ENCODE data around the gene ITPR1. TPM values are rescaled to one million over a fixed set of nuclear protein-coding genes. Genes with fewer than 3 reads are reported as not detected.

Gene ITPR1
- total RNA-seq, 4 donors from 2014 or later: 12.1 to 68.7 (median 25.6) TPM

- Histone ChIP-seq H3K4me1 (peaks cover 39 to 88% (median 49%) of the 10 kb centered on the region in 3 donors), H3K27ac (peak overlapping the region in 3 of 4 donors; percentile 90 to 92 (median 91))
- intact Hi-C loops (cut with DNase I): no loop called here
These were observed 335.9 kb downstream of the ITPR1 start for GRCh38 chr3:4829031-4829394.

DNA sequence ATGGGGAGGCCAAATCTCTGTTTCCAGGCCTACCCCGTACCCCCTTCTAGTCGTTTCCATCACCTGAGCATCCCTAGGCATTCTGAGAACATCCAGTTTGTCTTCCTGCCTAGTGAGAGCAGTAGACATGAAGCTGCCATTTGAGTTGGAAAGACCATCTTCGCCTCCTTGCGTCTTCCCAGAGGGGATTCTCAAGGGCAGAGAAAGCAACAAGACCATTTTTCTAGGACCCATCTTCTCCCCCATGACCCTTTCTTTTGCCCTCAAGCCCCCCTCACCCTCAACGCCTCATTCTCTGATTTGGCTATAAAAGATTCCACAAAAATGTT lies 337.4 kb downstream of the ITPR1 start:
- H3K4me1 ChIP-seq: peaks cover 23 to 80% (median 35%) of the 10 kb centered on the region in 3 donors
- WGBS, 2 donors: 86 to 90% methylated on average over 5 of the region's 5 CpGs

More at GRCh38 chr3:4829031-4829394, 335.9 kb downstream of the ITPR1 start:
- no peak for DNase-seq
- no peak for TF ChIP-seq POLR2A (IDR thresholded peaks at IDR 0.05)
- no peak for TF ChIP-seq CTCF (IDR thresholded peaks at IDR 0.05)
- no peak overlapping the region for H3K4me3 ChIP-seq
- no peaks in the 10 kb centered on the region for H3K9me3 ChIP-seq
- H3K36me3 ChIP-seq: peaks cover 0 to 7% (median 0%) of the 10 kb centered on the region in 3 donors
- WGBS, 2 donors: 56 to 78% methylated on average over 1 of the region's 1 CpG
- no peaks in the 10 kb centered on the region for H3K27me3 ChIP-seq

GRCh38 chr3:4831580-4831950 lies 338.4 kb downstream of the ITPR1 start:
- H3K36me3 ChIP-seq: peaks cover 0 to 8% (median 0%) of the 10 kb centered on the region in 3 donors
- intact Hi-C loops (cut with DNase I): no loop called here
- H3K27ac ChIP-seq: peak overlapping the region; percentile 8 to 77 (median 68)
- WGBS, 2 donors: 31 to 49% methylated on average over 4 of the region's 4 CpGs
- TF ChIP-seq POLR2A (IDR thresholded peaks at IDR 0.05): no peak
- no peak for TF ChIP-seq CTCF (IDR thresholded peaks at IDR 0.05)
- no peak for DNase-seq
- H3K4me1 ChIP-seq: peaks cover 13 to 79% (median 25%) of the 10 kb centered on the region in 3 donors
- H3K4me3 ChIP-seq: no peak overlapping the region
- no peaks in the 10 kb centered on the region for H3K27me3 ChIP-seq
- no peaks in the 10 kb centered on the region for H3K9me3 ChIP-seq

More for the DNA sequence above, 337.4 kb downstream of the ITPR1 start:
- Histone ChIP-seq H3K4me3 (peak overlapping the region in 1 of 4 donors; percentile 24), H3K27me3 (no peaks in the 10 kb centered on the region), H3K27ac (peak overlapping the region; percentile 8 to 77 (median 68)), H3K9me3 (no peaks in the 10 kb centered on the region), H3K36me3 (peaks cover 0 to 8% (median 0%) of the 10 kb centered on the region in 3 donors)
- DNase-seq: no peak
- TF ChIP-seq CTCF (IDR thresholded peaks at IDR 0.05): no peak
- TF ChIP-seq POLR2A (IDR thresholded peaks at IDR 0.05): no peak
- intact Hi-C loops (cut with DNase I): no loop called here

- TF ChIP-seq CTCF (IDR thresholded peaks at IDR 0.05) (no peak), POLR2A (IDR thresholded peaks at IDR 0.05) (no peak)
- Histone ChIP-seq H3K9me3 (no peaks in the 10 kb centered on the region), H3K4me3 (no peak overlapping the region), H3K4me1 (peaks cover 0 to 65% (median 8%) of the 10 kb centered on the region in 3 donors), H3K27me3 (no peaks in the 10 kb centered on the region), H3K27ac (peak overlapping the region in 1 of 4 donors; percentile 15), H3K36me3 (peaks cover 0 to 24% (median 0%) of the 10 kb centered on the region in 3 donors)
- DNase-seq: no peak
- intact Hi-C loops (cut with DNase I): no loop called here
- WGBS, 2 donors: 79 to 89% methylated on average over 5 of the region's 5 CpGs
These were observed 340.3 kb downstream of the ITPR1 start for GRCh38 chr3:4833471-4833870.

DNA sequence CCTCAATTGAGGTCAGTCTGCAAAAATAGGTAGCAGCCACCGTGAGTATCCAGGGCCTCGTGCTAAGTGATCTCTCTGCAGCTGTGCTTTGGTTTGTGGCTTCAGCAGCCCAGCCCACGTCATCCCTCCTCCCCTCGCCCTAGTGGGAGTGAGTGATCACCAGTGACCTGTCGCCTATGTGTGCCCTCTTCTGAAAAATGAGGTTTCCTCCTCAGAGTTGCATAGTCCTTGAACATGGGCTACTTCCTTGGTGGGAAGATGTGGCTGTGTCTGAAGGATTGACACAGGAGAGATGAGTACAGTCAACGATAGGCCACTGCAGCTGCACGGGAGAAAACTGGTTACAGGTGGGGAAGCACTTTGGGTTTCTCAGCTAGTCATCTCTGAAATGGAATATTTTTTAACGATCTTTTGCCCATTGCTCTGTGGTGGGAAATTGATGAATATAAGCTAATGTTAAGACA lies 341.3 kb downstream of the ITPR1 start:
- Histone ChIP-seq H3K27me3 (no peaks in the 10 kb centered on the region), H3K4me3 (no peak overlapping the region), H3K4me1 (peaks cover 0 to 56% (median 4%) of the 10 kb centered on the region in 3 donors), H3K27ac (no peak overlapping the region), H3K9me3 (no peaks in the 10 kb centered on the region), H3K36me3 (peaks cover 0 to 30% (median 0%) of the 10 kb centered on the region in 3 donors)
- no peak for DNase-seq
- TF ChIP-seq CTCF (IDR thresholded peaks at IDR 0.05): no peak
- TF ChIP-seq POLR2A (IDR thresholded peaks at IDR 0.05): no peak
- intact Hi-C loops (cut with DNase I): no loop called here
- WGBS, 2 donors: 53 to 67% methylated on average over 7 to 8 of the region's 8 CpGs

Data from esophagus squamous epithelium (tissue), 5 donors.